Subcutaneous adipose tissue (tissue), 4 donors: ENCODE results near the gene DUSP23. TPM values are rescaled to one million over a fixed set of nuclear protein-coding genes. Genes with fewer than 3 reads are reported as not detected.

Experiments used
- total RNA-seq, 4 donors: library from RNA; depleted of rRNA; stranded (reverse); fragments of >200 nt; gene quantifications; one replicate each; pipeline ENCODE4 v1.1.0, GENCODE V29; 2016
- TF ChIP-seq, protein P1 (sequence below): fragments of 450-650 bp; IDR thresholded peaks from one replicate; pipeline ENCODE4 v1.5.1; 2016; ENCODE audit warnings: low read depth, mild to moderate bottlenecking, control low read depth, antibody characterized with exemption, moderate library complexity

Gene DUSP23
- total RNA-seq, 4 donors from 2014 or later, result 32.0 to 99.5 (median 75.4) TPM

DNA sequence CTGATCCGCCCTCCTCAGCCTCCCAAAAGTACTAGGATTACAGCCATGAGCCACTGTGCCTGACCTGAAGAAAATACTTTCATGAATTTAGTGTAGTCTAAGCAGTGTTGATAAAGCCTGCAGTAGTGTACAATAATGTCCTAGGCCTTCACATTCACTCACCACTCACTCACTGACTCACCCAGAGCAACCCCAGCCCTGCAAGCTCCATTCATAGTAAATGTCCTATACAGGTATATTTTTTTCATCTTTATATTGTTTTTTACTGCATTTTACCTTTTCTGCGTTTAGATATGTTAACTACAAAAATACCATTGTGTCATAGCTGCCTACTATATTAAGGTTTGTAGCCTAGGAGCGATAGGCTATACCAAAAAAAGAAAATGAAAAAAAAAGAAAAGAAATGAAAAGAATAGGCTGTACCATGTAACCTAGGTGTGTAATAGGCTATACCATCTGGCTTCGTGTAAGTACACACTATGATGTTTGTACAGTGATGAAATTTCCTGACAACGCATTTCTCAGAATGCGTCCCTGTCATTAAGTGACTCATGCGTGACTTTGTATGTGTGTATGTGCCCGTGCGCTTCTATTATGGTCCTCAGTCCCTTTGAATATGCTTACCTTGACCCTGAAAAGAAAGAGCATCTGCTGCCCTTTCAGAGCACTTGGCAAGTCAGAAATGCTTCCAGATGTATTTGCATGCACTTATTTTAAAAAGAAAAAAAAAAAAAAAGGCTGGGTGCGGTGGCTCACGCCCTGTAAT is 36.7 kb downstream of the DUSP23 start:
- TF ChIP-seq, protein P1, sequence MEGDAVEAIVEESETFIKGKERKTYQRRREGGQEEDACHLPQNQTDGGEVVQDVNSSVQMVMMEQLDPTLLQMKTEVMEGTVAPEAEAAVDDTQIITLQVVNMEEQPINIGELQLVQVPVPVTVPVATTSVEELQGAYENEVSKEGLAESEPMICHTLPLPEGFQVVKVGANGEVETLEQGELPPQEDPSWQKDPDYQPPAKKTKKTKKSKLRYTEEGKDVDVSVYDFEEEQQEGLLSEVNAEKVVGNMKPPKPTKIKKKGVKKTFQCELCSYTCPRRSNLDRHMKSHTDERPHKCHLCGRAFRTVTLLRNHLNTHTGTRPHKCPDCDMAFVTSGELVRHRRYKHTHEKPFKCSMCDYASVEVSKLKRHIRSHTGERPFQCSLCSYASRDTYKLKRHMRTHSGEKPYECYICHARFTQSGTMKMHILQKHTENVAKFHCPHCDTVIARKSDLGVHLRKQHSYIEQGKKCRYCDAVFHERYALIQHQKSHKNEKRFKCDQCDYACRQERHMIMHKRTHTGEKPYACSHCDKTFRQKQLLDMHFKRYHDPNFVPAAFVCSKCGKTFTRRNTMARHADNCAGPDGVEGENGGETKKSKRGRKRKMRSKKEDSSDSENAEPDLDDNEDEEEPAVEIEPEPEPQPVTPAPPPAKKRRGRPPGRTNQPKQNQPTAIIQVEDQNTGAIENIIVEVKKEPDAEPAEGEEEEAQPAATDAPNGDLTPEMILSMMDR, result no peak

DNA sequence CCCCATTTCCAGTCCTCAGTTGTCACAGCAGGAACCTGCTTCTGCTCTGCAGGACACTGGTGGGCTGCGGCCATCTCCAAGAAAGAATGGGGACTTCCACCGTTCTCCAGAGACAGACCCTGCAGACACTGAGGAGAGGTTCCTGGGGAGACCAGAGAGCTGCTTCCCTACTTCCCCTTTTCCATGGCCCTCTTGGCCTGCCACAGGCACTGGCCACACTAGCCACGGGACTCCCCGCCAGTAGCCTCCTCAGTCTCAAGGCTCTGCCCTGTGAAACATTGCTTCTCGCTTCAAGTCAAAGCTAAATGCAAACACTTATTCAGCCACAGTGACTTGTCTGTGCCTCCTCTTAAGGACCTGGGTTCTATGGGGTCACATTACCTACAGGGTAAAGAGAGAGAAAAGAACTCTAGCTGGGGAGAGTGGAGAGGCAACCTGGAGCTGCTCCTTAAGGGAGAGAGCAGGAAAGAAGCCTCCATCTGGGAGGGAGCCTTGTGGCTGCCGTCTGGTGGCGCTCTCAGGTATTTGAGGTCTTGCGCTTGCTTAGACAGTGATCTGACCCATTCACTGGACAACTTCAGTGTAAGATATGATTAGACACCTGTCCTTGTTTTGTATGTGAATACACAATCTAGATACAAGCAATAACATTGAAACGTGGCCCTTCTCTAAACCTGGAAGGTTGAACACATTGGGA is 40.6 kb downstream of the DUSP23 start:
- TF ChIP-seq, protein P1, result no peak

DNA sequence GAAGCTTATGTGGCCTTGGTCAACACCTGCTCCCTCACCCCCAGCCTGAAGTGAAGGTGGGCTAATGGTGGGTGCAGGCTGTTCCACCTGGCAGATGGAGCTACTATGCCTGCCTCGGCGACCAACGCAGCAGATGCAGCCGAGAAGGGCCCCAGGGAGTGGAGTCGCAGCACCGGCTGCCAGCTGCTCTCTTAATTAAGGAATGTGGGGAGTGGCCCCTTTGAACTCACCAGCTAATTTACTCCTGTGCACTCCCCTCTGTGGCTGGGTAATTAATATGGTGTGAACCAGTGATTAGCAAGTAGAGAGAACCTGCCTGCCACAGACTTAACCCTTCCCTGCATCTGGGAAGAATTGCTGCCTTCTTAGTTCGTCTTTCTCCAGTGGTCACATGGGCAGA is 42.6 kb downstream of the DUSP23 start:
- TF ChIP-seq, protein P1, result no peak

DNA sequence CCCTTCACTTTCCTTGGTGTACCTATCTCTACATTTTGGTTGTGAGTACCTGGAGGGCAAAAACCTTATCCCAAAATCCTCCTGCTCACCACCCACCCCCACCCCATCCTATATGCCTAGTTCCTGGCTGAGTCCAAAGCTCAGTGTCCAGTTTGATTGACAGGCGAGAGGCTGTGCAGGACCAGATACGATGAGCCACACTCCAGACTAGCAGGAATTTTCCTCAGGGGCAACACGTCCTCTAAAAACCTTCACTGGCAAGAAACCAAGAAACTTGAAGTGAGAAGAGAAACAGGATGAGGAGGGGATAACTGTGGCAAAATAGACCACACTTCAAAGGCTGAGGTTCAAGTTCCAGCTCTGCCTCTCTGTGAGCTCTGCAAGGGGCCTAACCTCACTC is 44.8 kb downstream of the DUSP23 start:
- TF ChIP-seq, protein P1, result no peak

DNA sequence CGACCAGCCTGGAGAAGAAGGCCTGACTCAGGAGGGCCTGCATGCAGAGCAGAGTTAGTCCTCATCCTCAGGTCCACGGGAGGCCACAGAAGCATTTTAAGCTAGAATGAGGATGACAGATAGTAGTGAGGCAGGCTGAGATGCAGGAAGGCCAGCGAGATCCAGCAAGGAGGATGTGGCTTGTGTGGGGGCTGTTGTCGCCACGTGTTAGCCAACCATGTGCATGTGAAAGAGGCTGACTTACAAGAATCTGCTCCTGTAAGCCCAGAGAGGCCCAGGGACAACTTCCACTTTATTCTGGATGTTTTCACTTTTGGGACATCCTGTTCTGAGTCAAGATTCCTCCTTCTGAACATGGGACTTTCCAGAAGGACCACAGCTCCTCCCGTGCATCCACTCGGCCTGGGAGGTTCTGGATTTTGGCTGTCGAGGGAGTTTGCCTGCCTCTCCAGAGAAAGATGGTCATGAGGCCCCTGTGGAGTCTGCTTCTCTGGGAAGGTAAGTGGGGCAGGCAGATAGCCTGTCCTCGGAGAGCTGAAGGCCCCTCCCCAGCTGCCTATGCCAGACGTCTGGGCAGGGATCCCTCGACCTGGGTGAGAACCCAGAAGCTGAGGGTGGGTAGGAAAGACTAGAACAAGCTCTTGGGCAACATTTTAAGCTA is 45.8 kb downstream of the DUSP23 start, which contains the start of gene SLAMF8:
SLAMF8 (plus strand) TSS at position 433 of the 661 bp plus-strand sequence; CDS start at position 459, 26 bp downstream.
- TF ChIP-seq, protein P1, result no peak

DNA sequence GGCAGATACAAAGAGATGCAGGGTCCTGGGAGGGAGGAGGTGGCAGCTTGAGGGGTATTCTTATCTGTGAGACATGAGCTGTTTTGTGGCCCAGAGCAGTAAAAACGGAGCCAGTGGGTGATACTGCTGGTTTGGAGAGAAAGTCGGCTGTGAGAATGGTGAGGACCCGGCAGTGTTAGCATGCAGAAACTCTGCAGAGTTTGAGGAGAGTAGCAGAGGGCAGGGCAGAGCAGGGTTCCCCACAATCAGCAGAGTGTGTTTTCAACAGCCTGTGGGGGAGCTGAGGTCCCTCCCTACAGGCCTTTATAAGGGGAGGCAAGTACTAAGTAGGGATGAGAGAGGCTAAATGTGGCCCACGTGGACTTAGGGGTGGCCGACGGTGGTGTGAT is 46.3 kb downstream of the DUSP23 start:
- TF ChIP-seq, protein P1, result no peak

DNA sequence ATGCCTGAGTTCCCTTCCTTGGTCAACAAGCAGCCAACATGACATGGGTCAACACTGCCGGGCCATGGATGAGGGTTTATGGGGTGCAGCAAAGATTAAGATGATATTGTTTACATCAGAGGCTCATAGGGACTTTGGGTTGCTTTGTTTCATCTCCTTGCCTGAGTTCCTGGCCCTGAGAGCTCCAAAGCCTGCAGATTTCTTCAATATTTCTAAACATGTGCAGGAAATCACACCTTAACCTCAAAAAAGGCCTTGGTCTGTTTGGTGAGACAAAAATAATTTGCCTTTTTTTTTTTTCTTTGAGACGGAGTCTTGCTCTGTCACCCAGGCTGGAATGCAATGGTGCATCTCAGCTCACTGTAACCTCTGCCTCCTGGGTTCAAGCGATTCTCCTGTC is 46.8 kb downstream of the DUSP23 start:
- TF ChIP-seq, protein P1, result no peak
